ENCODE results near the gene SH3TC1.

Gene SH3TC1

GRCh38 chr4:8192748-8193738, 6.0 kb upstream of the SH3TC1 start:
- H3K4me3 ChIP-seq (ENCODE audit: low read depth, low read length): no peak overlapping the region
- TF ChIP-seq POLR2A (IDR thresholded peaks at IDR 0.05; ENCODE audit: extremely low read depth, insufficient read length) (no peak), CTCF (IDR thresholded peaks at IDR 0.05; ENCODE audit: low read depth, low read length) (peak; percentile 6)

GRCh38 chr4:8194306-8195242, 4.5 kb upstream of the SH3TC1 start:
- DNase-seq (ENCODE audit: low read depth): no peak
- TF ChIP-seq POLR2A (IDR thresholded peaks at IDR 0.05; ENCODE audit: extremely low read depth, insufficient read length) (no peak), MYC (IDR thresholded peaks at IDR 0.05; ENCODE audit: low read depth, low read length) (no peak), CTCF (IDR thresholded peaks at IDR 0.05; ENCODE audit: low read depth, low read length) (no peak)
- TF ChIP-seq, protein P1, sequence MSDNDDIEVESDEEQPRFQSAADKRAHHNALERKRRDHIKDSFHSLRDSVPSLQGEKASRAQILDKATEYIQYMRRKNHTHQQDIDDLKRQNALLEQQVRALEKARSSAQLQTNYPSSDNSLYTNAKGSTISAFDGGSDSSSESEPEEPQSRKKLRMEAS (IDR thresholded peaks at IDR 0.05; ENCODE audit: low read depth, low read length): no peak

More at GRCh38 chr4:8192748-8193738, 6.0 kb upstream of the SH3TC1 start:
- DNase-seq (ENCODE audit: low read depth): peak; percentile 63

GRCh38 chr4:8195431-8195830, 3.7 kb upstream of the SH3TC1 start:
- no peak overlapping the region for H3K4me3 ChIP-seq (ENCODE audit: low read depth, low read length)
- no peak for DNase-seq (ENCODE audit: low read depth)
- TF ChIP-seq, protein P1 (IDR thresholded peaks at IDR 0.05; ENCODE audit: low read depth, low read length): no peak
- TF ChIP-seq POLR2A (IDR thresholded peaks at IDR 0.05; ENCODE audit: extremely low read depth, insufficient read length): no peak
- no peak for TF ChIP-seq CTCF (IDR thresholded peaks at IDR 0.05; ENCODE audit: low read depth, low read length)
- TF ChIP-seq MYC (IDR thresholded peaks at IDR 0.05; ENCODE audit: low read depth, low read length): no peak

More at GRCh38 chr4:8194306-8195242, 4.5 kb upstream of the SH3TC1 start:
- H3K4me3 ChIP-seq (ENCODE audit: low read depth, low read length): no peak overlapping the region

GRCh38 chr4:8195841-8196458, 3.1 kb upstream of the SH3TC1 start:
- TF ChIP-seq, protein P1 (IDR thresholded peaks at IDR 0.05; ENCODE audit: low read depth, low read length): no peak
- TF ChIP-seq POLR2A (IDR thresholded peaks at IDR 0.05; ENCODE audit: extremely low read depth, insufficient read length) (no peak), MYC (IDR thresholded peaks at IDR 0.05; ENCODE audit: low read depth, low read length) (no peak), CTCF (IDR thresholded peaks at IDR 0.05; ENCODE audit: low read depth, low read length) (no peak)
- H3K4me3 ChIP-seq (ENCODE audit: low read depth, low read length): no peak overlapping the region
- DNase-seq (ENCODE audit: low read depth): no peak

DNA sequence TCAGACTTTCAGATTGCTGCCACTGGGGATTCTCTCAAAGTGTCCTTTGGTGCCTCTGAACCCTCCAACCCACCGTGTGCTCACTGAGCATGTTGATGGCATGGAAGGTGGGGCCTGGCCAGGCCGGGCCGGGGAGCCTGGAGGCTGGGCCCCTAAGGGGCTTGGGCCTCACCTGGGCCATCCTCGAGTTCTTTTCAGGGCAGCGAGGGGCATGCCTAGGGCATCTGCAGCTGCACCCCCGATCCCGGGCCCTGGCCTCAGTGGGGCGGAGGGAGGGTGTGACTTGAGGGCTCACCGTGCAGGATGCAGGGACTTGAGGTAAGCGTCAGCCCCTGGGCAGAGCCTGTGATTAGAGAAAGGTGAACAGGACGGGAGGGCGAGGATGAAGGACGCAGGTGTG, 1.6 kb upstream of the SH3TC1 start:
- DNase-seq (ENCODE audit: low read depth): no peak
- no peak overlapping the region for H3K4me3 ChIP-seq (ENCODE audit: low read depth, low read length)
- TF ChIP-seq, protein P1 (IDR thresholded peaks at IDR 0.05; ENCODE audit: low read depth, low read length): no peak
- TF ChIP-seq CTCF (IDR thresholded peaks at IDR 0.05; ENCODE audit: low read depth, low read length) (no peak), MYC (IDR thresholded peaks at IDR 0.05; ENCODE audit: low read depth, low read length) (no peak)
